GM12801 (cell line): ENCODE results near the gene PPIL6.

ENCODE experiments used
- CTCF ChIP-seq: IDR thresholded peaks from one replicate; pipeline ENCODE4 v1.5.1; 2011; ENCODE audit warnings: control low read depth; ENCODE audit not compliant: insufficient read length; ENCODE audit errors: extremely low read depth

Gene PPIL6

GRCh38 chr6:109351231-109352130 lies 88.9 kb downstream of the PPIL6 start:
- no peak for TF ChIP-seq CTCF

- TF ChIP-seq CTCF = no peak
Observed at GRCh38 chr6:109349419-109349987, 90.9 kb downstream of the PPIL6 start.

GRCh38 chr6:109348226-109348625 lies 92.2 kb downstream of the PPIL6 start:
- no peak for TF ChIP-seq CTCF

- no peak for TF ChIP-seq CTCF
Observed at GRCh38 chr6:109347779-109348178, 92.6 kb downstream of the PPIL6 start.

- no peak for TF ChIP-seq CTCF
Observed at GRCh38 chr6:109345986-109346385, 94.4 kb downstream of the PPIL6 start.

- TF ChIP-seq CTCF = no peak
Observed at GRCh38 chr6:109344226-109344625, 96.2 kb downstream of the PPIL6 start.

- TF ChIP-seq CTCF = no peak
Observed at GRCh38 chr6:109343518-109343917, 96.9 kb downstream of the PPIL6 start.
